Mucosa of rectum (tissue), 2 donors: ENCODE data around the gene TRPV5.

Source experiments
- H3K27ac ChIP-seq, 2 donors: one replicate each; pipeline ENCODE4 v1.7.0; 2013; ENCODE audit warnings: inconsistent platforms in 2 of 2, low read depth in 2 of 2, low read length in 2 of 2
- H3K27me3 ChIP-seq, 2 donors: one replicate each; pipeline ENCODE4 v1.7.0; 2013; ENCODE audit warnings: low read length in 2 of 2; ENCODE audit not compliant: control insufficient read depth in 2 of 2, insufficient read depth in 2 of 2
- H3K36me3 ChIP-seq, 2 donors: one replicate each; pipeline ENCODE4 v1.7.0; 2013; ENCODE audit warnings: low read length in 2 of 2; ENCODE audit not compliant: control insufficient read depth in 2 of 2, insufficient read depth in 2 of 2
- H3K4me1 ChIP-seq, 2 donors: one replicate each; pipeline ENCODE4 v1.7.0; 2013; ENCODE audit warnings: low read length in 2 of 2, mild to moderate bottlenecking in 1 of 2; ENCODE audit not compliant: control insufficient read depth in 2 of 2, insufficient read depth in 2 of 2
- H3K4me3 ChIP-seq, 2 donors: one replicate each; pipeline ENCODE4 v1.7.0; 2013; ENCODE audit warnings: low read length in 2 of 2
- H3K9ac ChIP-seq, 2 donors: one replicate each; pipeline ENCODE4 v1.7.0; 2013; ENCODE audit warnings: low read length in 2 of 2, low read depth in 1 of 2, mild to moderate bottlenecking in 1 of 2
- H3K9me3 ChIP-seq, 2 donors: one replicate each; pipeline ENCODE4 v1.7.0; 2013; ENCODE audit warnings: low read length in 2 of 2; ENCODE audit not compliant: control insufficient read depth in 2 of 2
- donor health status: healthy.
- donor health status: Normal muscosa, but diverticular disease.

Gene TRPV5

DNA sequence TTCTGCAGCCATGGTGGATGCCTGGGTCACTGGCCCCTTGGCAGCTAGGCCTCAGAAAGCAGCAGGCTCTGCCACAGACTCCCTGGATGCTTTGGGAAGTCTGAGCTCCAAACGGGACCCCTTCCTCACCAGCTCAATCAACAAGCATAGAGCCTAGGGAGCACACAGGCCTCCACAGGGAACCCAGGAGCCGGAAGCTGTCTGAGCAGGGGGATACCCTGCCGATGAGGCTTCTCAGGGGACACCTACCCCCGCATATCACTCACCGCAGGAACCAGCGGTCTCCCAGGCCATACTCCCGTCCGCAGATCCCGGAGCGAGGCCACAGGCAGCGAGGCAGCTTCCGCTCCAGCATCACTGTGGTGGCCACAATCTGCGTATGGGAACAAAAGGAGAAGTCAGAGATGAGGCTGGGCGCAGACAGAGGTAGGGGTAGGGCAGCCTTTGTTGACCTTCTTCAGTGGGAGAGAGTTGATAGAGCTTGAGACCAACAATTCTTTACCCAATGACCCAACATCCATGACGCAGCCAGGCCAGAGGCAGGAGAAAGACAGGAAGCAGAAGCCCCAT, 61.4 kb downstream of the TRPV5 start:
- Histone ChIP-seq H3K4me3 (no peak overlapping the region), H3K9ac (no peak overlapping the region), H3K36me3 (no peaks in the 10 kb centered on the region), H3K27ac (no peak overlapping the region), H3K27me3 (no peaks in the 10 kb centered on the region), H3K9me3 (no peaks in the 10 kb centered on the region), H3K4me1 (no peaks in the 10 kb centered on the region)

DNA sequence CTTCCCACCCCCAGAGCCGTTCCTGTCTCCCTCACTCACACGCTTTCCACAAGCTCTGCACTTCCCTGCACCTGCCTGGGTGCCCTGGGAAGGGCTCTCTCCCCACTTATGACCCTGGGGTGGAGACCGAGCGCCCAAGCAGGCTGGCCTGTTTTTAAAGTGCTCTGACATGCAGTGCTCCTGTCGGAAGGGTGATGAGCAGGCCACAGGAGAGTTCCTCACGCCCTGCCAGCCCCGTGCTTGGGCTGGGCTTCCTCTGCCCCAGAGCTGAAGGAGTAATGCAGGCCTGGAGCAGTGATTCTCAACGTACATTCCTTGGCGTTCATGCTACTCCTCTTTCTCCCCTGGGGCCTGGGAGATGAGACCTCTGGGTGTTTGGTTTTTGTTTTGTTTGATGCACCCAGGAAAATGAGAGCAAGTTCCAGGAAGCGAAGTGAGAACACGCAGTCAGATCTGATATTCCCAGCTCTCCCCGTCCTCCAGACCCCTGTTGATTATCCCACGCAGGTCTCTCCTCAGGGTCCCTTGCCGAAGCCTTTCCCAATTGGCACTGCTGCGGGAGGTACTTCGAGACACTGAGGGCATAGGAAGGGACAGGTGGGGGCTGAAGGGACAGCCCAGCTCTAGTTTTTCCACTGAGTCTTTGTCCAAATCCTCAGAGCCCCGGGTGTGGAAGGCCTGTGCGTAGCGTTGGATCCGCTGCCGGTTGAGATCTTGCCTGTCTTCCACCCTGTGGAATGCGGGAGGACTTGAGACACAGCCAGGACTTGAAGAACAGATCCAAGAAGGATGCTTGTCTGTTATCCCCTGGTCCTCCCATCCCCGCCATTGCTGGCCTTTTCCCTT, 62.1 kb downstream of the TRPV5 start:
- H3K36me3 ChIP-seq = no peaks in the 10 kb centered on the region
- H3K27ac ChIP-seq = no peak overlapping the region
- H3K4me3 ChIP-seq = no peak overlapping the region
- no peaks in the 10 kb centered on the region for H3K9me3 ChIP-seq
- H3K27me3 ChIP-seq = no peaks in the 10 kb centered on the region
- no peak overlapping the region for H3K9ac ChIP-seq
- H3K4me1 ChIP-seq = no peaks in the 10 kb centered on the region

DNA sequence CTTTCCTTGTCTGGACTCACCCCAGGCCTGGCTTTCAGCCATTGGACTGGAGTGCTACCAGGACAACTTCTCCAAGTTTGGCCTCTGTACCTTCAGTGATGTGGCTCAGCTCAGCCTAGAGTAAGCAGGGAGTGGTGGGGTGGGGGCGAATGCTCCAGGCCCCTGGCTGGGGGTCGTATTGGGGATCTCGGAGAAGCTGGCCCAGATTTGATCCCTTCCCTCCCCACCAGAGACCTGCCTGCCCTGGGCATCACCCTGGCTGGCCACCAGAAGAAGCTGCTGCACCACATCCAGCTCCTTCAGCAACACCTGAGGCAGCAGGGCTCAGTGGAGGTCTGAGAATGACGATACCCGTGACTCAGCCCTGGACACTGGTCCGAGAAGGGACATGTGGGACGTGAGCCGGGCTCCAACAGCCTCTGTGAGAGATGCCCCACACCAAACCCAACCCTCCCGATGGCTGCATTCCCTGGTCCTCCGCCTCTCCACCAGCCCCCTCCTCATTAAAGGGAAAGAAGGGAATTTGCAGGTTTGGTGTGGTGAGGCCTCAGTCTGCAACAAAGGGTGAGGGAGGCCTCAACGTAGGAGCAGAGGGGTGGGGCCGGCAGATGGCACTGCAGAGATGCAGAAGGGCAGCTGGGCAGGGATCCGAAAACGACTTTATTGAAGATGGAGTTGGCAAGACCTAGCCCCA, 62.8 kb downstream of the TRPV5 start:
- Histone ChIP-seq H3K4me3 (no peak overlapping the region), H3K27me3 (no peaks in the 10 kb centered on the region), H3K9ac (no peak overlapping the region), H3K36me3 (no peaks in the 10 kb centered on the region), H3K27ac (no peak overlapping the region), H3K9me3 (no peaks in the 10 kb centered on the region), H3K4me1 (no peaks in the 10 kb centered on the region)

DNA sequence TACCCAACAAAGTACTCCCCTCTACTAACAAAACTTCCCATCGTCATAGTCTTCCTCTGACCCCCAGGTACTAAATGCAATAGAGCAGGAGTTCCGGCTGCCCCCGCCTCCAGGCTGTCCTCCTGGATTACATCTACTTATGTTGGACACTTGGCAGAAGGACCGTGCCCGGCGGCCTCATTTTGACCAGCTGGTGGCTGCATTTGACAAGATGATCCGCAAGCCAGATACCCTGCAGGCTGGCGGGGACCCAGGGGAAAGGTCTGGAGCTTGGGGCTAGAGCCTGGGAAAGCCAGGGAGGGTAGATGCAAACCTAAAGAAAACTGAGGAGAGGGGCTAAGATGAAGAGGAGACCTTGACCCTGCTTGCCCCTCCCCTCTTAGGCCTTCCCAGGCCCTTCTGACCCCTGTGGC, 63.4 kb downstream of the TRPV5 start:
- no peak overlapping the region for H3K4me3 ChIP-seq
- no peaks in the 10 kb centered on the region for H3K36me3 ChIP-seq
- H3K9me3 ChIP-seq = no peaks in the 10 kb centered on the region
- no peak overlapping the region for H3K9ac ChIP-seq
- no peaks in the 10 kb centered on the region for H3K4me1 ChIP-seq
- no peaks in the 10 kb centered on the region for H3K27me3 ChIP-seq
- H3K27ac ChIP-seq = no peak overlapping the region

DNA sequence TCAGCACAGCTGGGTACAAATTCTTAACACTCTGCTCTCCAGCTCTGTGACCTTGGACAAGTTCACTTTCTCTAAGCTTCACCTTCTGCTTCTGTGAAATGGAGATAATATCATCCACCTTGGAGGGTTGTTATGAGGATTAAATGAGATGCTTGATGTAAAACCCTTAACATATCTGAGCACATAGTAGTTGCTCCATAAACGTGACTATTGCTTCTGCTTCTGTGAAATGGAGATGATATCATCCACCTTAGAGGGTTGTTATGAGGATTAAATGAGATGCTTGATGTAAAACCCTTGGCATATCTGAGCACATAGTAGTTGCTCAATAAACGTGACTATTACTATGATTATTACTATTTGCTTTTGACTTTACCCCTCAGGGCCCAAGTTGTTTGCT, 64.1 kb downstream of the TRPV5 start:
- no peak overlapping the region for H3K4me3 ChIP-seq
- H3K27me3 ChIP-seq = no peaks in the 10 kb centered on the region
- H3K9me3 ChIP-seq = no peaks in the 10 kb centered on the region
- H3K4me1 ChIP-seq = no peaks in the 10 kb centered on the region
- H3K27ac ChIP-seq = no peak overlapping the region
- H3K9ac ChIP-seq = no peak overlapping the region
- no peaks in the 10 kb centered on the region for H3K36me3 ChIP-seq

DNA sequence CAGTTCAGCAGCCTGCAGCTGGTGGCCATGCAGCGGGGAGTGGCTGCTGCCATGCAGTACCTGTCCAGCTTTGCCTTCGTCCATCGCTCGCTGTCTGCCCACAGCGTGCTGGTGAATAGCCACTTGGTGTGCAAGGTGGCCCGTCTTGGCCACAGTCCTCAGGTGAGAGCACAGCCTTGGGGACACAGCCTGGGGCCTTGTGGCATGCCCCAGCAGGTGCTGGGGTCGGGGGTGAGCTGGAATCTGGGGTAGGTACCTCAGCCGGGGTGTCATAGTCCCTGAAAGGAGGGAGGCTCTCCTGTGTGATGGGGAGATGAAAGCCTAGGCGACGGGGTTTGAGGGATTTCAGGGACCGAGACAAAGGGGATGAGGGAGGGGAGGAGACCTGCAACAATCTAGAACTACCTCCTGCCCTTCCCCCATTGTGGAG, 64.5 kb downstream of the TRPV5 start:
- H3K36me3 ChIP-seq = no peaks in the 10 kb centered on the region
- H3K9ac ChIP-seq = no peak overlapping the region

DNA sequence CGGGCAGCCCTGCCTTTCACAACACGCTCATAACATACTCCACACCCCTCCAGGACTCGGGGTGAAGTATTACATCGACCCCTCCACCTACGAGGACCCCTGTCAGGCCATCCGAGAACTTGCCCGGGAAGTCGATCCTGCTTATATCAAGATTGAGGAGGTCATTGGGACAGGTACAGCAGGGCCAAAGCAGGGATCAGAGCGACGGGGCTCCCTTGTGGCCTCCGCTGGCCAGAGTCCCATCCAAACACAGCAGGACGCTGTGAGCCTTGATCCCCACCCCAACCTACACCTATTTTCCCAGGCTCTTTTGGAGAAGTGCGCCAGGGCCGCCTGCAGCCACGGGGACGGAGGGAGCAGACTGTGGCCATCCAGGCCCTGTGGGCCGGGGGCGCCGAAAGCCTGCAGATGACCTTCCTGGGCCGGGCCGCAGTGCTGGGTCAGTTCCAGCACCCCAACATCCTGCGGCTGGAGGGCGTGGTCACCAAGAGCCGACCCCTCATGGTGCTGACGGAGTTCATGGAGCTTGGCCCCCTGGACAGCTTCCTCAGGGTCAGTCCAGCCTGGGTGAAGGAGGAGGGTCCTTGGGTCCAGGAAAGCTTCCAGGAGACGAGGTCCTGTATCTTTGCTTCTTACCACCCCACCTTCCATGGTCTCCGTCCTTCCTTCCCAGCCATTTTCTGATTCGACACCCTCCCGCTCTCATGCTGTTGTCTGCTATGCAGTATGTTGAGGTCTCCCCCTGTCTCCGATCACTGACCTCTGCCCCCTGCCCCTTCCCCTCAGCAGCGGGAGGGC, 65.2 kb downstream of the TRPV5 start:
- Histone ChIP-seq H3K36me3 (no peaks in the 10 kb centered on the region), H3K9ac (no peak overlapping the region), H3K27me3 (no peaks in the 10 kb centered on the region), H3K4me1 (no peaks in the 10 kb centered on the region), H3K4me3 (no peak overlapping the region), H3K9me3 (no peaks in the 10 kb centered on the region), H3K27ac (no peak overlapping the region)

More for the DNA sequence above, 64.5 kb downstream of the TRPV5 start:
- H3K4me3 ChIP-seq = no peak overlapping the region
- H3K9me3 ChIP-seq = no peaks in the 10 kb centered on the region
- H3K27ac ChIP-seq = no peak overlapping the region
- H3K4me1 ChIP-seq = no peaks in the 10 kb centered on the region
- no peaks in the 10 kb centered on the region for H3K27me3 ChIP-seq

DNA sequence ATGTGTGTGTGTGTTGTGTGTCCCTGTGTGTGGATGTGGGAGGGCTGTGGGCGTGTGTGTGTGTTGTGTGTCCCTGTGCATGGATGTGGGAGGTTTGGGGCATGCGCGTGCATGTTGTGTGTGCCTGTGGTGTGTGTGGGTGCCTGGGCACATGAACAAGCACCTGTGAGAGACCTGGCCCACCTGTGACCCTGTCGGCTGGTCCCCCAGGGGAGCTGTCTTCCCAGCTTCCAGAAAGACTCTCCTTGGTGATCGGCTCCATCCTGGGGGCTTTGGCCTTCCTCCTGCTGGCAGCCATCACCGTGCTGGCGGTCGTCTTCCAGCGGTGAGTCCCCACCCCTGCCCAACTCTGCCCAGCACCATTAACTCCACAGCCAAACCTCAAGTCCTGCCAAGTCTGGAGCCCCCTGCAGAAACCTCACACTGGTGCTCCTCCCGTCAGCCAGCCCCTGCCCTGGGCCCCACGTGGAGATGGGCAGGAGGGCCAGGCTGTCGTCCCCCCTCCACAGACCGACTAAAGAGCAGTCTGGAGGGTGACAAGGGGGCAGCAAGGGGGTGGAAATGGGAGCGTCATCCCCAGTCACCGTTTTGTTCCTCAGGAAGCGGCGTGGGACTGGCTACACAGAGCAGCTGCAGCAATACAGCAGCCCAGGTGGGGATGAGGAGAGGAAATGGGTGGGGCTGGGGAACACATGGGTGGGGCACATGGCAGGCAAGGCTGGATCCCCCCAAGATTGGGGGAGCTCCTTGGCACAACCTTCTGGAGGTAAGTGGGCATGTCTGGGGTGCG, 66.0 kb downstream of the TRPV5 start:
- H3K36me3 ChIP-seq = no peaks in the 10 kb centered on the region

DNA sequence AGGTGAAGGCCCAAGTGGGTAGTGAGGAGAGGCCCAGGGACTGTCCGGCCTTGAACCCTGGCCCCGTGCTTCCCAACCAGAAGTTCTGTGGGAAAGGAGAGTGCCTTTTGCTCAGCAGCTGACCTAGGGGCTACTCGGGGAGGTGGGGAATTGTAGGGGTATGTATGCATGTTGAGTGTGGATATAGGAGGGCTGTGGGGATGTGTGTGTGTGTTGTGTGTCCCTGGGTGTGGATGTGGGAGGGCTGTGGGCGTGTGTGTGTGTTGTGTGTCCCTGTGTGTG, 66.5 kb downstream of the TRPV5 start:
- H3K4me3 ChIP-seq = no peak overlapping the region
- no peaks in the 10 kb centered on the region for H3K27me3 ChIP-seq
- H3K4me1 ChIP-seq = no peaks in the 10 kb centered on the region
- H3K36me3 ChIP-seq = no peaks in the 10 kb centered on the region
- H3K9ac ChIP-seq = no peak overlapping the region
- H3K9me3 ChIP-seq = no peaks in the 10 kb centered on the region
- H3K27ac ChIP-seq = no peak overlapping the region

More for the DNA sequence above, 66.0 kb downstream of the TRPV5 start:
- Histone ChIP-seq H3K27me3 (no peaks in the 10 kb centered on the region), H3K4me1 (no peaks in the 10 kb centered on the region), H3K27ac (no peak overlapping the region), H3K9me3 (no peaks in the 10 kb centered on the region), H3K4me3 (no peak overlapping the region), H3K9ac (no peak overlapping the region)
